NCI-H2227 treated with DMSO at 0.1 percent for 48 hours (cell line): ENCODE results near the gene HRG.
"Not testable (repeated sequence)": the region's sequence is repeated elsewhere in the genome, so short reads cannot be mapped to it uniquely, and the experiment has no call there.

Experiments
- DNase-seq: peaks from one replicate; lab custom pipeline; 2025; lab: John Stamatoyannopoulos, UW

The HRG gene

DNA sequence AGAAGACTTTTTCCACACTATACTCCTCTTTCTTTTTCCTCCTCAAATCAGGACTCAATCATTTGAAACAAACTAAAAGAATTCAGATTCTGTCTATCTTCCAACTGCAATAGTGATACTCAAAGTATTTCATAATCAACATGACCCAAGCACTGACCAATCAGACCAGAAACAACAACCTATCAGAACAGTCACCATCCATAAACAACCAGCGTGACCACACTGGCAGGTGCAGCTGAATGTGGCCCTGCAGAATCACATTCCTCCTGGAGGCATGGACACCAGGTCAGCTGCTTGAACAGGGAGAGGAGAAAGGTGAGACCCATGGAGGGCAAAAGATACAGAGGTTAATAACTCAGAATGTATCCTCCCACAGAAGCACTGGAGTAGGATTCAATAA, 13.3 kb downstream of the HRG start:
- no peak for DNase-seq

DNA sequence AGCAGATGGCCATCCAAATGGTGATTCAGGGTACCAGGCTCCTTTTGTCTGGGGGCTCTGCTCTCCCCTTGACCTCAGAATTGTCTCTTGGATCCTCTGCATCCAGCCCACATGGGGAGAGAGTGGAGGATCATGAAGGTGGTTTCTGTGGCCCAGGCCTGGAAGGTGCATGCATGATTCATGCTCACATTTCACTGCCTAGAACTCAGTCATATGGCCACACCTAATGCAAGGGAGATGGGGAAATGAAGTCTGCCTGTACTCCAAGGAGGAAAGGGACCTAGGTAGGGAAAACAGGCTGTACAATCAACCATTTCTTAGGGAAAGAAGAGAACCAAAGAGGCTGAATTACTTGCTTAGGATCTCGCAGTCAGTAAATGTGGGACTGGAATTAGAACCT, 15.1 kb downstream of the HRG start:
- DNase-seq, result no peak

DNA sequence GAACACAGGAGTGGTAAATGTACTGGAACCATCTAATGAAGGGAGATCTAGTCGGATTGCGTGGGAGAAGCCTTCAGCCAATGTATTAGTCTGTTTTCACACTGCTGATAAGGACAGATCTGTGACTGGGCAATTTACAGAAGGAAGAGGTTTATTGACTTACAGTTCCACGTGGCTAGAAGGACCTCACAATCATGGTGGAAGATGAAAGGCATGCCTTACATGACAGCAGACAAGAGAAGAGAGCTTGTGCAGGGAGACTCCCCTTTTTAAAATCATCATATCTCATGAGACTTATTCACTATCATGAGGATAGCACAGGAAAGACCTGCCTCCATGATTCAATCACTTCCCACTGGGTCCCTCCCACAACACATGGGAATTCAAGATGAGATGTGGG, 17.0 kb downstream of the HRG start:
- DNase-seq, result no peak

DNA sequence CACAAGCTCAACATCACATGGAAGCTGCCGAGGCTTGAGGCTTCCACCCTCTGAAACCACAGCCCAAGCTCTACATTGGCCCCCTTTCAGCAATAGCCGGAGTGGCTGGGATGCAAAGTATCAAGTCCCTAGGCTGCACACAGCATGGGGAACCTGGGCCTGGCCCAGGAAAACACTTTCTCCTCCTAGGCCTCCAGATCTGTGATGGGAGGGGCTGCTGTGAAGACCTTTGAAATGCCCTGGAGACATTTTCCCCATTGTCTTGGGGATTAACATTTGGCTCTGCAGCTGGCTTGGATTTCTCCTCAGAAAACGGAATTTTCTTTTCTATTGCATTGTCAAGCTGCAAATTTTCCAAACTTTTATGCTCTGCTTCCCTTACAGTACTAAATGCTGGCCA, 18.2 kb downstream of the HRG start:
- DNase-seq, result no peak

DNA sequence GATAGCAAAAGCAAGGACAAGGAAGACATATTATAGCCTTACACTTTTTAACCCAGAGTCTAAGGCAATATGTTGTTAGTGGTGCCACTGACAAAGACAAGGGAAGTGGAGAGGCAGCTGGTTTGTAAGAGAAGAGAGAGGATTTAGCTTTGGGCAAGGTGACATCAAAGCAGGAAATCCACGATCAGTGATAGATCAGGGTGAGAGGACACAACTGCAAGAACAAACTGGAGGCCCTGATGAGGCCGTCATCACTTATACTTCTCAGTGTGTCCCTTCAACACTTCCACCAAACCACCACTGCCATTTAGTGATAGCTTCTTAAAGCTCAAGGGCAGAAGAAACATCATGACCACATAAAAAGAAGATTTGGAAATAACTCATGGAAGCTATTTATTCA, 20.7 kb downstream of the HRG start:
- DNase-seq, result not testable (repeated sequence)

DNA sequence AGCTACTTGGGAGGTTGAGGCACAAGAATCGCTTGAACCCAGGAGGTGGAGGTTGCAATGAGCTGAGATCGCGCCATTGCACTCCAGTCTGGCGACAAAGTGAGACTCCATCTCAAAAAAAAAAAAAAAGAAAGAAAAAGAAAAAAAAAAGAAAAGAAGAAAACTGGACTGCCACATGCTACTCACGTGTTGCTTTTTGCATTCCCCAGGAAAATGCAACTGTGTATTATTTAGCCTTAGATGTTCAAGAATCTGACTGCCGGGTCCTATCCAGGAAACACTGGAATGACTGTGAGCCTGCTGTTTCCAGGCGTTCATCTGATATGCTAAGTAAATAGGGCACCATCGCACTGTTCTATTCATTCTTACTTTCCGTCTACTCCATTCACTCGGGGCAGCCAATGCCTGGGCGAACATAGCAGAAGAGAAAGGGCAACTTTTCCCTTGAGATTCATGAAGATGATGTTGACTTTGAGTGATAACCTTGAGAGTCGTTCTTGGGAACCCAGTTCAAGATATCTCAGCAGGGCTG, 21.4 kb downstream of the HRG start:
- no peak for DNase-seq

DNA sequence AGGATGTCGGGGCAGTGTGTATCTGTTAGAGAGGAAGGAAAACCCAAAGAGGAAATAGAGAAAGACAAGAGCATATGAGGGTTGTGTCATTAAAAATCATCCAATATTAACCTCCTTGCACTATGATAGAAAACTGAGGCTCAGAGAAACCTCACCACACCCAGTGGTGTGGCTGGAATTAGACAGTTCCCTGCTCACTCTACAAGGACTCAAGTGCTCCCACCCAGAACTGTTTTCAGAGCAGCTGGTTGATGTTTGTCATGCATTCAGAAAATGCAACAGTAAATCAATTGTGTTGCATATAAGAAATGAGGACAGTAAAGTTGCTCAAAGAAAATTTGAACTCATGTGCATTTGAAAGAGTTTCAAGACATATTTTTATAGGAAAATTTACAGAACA, 24.5 kb downstream of the HRG start:
- DNase-seq, result not testable (repeated sequence)

DNA sequence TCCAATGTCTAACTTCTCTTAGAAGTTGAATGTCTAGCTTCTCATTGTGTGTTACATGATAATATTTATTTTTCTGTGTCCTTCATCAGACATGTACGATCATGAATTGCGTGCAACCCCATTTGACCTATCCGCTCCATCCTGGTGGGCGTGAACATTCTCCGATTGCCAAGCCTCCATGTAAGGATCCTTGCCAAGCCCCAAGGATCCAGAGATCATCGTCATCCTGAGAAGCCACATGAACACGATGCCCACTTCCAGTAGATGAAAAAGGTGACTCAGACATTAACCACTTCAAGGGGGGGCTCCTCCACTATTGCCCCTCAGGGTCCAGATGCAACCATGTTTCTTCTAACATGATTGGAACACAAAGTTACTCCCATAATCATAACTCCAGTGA, 25.9 kb downstream of the HRG start:
- no peak for DNase-seq

DNA sequence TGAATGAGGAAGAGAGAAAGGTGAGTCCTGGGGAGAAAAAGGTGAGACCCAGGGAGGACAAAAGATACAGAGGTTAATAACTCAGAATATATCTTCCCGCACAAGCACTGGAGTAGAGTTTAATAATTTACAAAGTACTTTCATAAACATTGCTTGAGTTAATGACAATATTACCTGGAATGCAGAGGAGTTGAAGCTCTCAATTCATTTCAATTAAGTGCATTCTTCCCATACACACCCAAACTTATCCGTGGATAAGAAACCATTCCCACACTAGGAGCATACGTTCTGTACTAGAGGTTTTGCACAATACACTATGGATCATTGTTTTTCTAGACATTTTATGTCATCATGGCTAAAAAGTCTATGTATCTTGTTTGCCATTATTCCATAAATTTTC, 28.0 kb downstream of the HRG start:
- DNase-seq, result no peak

DNA sequence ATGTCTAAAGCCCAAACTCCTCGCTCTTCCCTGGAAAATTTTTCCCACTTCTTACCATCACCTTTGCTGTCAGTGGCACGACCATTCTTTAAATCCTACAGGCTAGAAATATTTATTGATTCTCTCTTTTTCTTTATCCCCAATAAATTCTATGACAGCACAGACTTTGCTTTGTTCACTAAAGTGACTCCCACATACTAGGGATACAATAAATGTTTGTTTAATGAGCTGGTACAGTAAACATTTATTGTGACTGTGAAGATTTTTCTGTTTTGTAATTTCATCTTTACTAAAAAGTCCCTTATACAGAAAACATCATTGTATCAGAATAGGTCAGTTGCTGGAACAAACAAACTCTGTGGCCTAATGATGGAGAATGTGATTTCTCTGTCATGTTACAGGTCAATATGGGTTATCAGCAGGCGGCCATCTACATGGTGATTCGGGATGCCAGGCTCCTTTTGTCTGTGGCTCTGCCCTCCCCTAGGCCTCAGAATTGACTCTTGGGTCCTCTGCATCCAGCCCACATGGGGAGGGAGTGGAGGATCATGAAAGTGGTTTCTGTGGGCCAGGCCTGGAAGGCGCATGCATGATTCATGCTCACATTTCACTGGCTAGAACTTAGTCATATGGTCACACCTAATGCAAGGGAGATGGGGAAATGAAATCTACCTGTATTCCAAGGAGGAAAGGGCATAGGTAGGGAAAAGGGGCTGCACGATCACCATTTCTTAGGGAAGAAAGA, 28.6 kb downstream of the HRG start:
- DNase-seq, result no peak

DNA sequence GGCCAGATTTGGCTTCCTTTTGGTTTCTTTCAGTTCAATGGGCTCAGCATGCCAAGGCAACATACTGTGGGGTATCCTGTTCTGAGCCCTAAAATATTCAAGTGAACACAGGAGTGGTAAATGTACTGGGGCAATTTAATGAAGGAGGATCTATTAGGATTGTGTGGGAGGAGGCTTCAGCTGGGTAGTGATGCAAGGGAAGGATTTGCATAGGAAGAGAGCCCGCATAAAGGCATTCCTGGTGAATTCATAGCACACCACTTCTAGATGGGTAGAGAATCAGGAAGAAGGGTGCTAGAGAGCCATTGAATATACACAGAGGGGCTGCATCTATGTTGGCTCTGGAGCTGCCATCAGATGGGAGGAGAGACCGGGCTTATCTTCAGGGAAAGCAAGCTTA, 30.7 kb downstream of the HRG start:
- DNase-seq, result no peak

DNA sequence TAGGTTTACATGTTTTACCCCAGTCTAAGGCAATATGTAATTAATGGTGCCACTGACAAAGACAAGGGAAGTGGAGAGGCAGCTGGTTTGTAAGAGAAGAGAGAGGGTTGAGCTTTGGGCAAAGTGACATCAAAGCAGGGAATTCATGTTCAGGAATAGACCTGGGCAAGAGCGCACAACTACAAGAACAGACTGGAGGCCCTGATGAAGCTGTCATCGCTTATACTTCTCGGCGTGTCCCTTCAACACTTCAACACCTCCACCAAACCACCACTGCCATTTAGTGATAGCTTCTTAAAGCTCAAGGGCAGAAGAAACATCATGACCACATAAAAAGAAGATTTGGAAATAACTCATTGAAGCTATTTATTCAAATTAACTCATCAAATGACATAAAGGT, 31.7 kb downstream of the HRG start:
- no peak for DNase-seq

DNA sequence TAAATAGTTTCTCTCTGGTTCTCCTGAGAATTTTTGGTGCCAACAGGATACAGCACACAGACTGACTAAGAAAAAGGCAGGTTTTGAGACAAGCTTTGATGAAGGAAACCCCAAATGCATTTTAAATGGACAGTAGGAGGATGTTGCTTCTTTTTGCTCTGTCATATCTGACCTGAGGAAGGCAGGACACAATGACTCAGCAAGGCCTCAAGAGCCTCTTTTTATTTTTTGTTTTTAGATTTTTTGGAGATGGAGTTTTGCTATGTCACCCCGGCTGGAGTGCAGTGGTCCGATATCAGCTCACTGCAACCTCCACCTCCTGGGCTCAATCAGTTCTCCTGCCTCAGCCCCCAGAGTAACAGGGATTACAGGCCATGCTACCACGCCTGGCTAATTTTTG, 34.5 kb downstream of the HRG start:
- DNase-seq, result no peak

DNA sequence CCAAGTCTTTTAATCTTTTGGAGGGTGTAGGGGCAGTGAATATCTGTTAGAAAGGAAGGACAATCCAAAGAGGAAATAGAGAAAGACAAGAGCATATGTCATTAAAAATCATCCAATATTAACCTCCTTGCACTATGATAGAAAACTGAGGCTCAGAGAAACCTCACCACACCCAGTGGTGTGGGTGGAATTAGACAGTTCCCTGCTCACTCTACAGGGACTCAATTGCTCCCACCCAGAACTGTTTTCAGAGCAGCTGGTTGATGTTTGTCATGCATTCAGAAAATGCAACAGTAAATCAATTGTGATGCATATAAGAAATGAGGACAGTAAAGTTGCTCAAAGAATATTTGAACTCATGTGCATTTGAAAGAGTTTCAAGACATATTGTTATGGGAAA, 36.6 kb downstream of the HRG start:
- not testable (repeated sequence) for DNase-seq

DNA sequence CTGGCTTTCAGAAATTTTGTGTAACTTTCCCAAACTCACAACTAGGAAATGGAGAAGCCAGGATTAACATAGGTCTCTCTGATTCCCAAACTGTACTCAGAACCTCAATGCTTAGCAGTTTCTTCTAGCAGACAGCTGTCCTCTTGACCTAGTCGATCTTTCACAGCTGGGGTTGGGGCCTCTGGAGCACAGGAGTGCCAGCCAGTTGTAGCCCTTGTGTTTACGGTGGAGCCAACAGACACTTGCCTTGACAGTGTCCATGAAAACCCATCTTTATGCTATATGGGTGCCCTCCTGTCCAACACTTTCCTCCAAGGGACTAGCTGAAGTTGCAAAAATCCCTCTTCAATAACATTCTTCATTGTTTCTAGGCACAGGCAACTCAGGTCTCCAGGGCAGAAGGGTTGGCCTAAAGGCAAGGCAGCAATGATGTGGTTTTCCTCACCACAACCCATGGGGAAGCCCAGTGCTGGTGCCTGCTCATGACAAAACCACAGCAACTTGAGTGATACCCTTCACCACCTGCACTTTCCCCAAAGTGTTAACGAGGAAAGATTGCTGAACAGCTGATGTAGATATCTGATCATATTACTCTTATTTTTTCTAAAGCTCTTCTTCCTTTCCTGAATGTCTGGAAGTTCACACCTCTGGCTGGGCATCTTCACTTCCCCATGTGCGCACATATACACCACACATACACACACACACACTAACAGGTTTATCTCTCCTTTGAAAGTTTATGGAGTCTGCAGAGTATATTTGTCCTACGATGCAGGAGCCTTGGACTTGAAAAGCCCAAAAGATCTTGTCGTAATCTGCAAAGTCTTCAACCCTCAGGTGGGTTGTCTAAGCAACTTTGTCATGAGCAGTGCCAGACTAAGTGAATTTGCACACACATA, 40.3 kb downstream of the HRG start:
- DNase-seq, result no peak

DNA sequence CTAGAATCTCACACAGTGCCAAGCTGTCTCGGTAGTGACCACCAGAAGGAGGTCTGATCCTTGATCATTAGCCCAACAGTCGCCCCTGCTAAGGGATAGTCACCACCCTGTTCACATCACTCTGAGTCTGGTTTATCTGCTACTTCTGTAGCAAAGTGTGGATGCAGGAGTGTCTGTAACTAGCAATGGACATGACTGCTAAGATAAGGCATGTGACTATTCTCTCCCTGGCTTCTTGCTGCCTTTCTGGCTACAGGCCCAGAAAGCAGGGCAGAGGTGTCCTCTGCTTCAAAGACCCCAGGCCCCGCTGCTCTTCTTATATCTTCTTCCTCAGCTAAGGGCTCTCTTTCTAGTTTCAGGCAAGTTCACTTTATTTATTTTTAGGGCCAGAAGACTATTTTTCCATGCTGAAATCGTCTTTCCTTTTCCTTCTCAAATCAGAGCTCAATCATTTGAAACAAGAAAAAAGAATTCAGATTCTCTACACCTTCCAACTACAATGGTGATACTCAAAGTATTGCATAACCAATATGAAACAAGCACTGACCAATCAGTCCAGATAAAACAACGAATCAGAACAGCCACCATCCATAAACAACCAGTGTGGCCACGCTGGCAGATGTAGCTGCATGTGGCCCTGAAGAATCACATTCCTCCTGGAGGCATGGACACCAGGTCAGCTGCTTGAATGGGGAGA, 43.3 kb downstream of the HRG start:
- no peak for DNase-seq

DNA sequence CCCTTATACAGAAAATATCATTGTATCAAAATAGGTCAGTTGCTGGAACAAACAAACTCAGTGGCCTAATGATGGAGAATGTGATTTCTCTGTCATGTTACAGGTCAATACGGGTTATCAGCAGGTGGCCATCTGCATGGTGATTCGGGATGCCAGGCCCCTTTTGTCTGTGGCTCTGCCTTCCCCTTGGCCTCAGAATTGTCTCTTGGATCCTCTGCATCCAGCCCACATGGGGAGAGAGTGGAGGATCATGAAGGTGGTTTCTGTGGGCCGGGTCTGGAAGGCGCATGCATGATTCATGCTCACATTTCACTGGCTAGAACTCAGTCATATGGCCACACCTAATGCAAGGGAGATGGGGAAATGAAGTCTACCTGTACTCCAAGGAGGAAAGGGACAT, 44.9 kb downstream of the HRG start:
- not testable (repeated sequence) for DNase-seq

DNA sequence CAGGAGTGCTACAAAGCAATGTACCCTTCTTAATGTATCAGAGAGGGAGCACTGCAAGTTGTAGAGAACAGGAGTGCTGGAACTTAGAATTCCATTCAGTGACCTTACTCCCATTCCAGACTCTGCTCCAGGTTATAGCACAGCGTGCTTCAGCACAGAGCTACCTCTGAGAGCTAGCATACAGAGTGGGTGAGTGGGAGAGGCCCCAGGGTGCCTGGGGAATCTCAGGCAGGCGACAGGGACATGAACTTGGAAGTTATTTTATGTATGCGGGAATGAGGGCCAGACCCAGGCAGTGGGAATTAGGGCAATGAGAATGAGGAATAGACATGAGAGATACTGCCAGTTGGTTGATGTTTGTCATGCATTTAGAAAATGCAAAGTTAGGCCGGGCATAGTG, 47.7 kb downstream of the HRG start:
- no peak for DNase-seq

DNA sequence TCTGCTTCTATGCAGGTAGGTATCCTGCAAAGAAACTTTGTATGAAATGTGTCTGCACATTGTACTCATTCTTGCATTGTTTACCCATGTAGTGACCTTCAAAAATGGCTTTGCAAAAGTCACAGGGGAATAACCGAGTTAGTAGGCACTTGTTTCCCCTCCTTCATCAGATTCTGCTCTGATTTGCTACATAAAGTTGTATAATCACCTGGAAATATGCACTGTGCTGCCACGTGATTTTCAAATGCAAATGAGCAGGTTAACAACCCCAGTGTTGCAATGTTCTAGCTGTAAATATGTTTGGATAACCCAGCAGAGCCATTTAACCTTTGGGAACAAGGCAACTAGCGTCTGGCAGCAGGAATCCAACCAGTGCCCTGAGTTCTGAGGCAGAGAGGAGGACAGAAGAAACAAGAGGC, 51.2 kb downstream of the HRG start, which contains the start of gene KNG1:
KNG1 (plus strand) TSS at position 321 of the 419 bp plus-strand sequence. CDS start 184 bp downstream, outside the sequence.
- no peak for DNase-seq

DNA sequence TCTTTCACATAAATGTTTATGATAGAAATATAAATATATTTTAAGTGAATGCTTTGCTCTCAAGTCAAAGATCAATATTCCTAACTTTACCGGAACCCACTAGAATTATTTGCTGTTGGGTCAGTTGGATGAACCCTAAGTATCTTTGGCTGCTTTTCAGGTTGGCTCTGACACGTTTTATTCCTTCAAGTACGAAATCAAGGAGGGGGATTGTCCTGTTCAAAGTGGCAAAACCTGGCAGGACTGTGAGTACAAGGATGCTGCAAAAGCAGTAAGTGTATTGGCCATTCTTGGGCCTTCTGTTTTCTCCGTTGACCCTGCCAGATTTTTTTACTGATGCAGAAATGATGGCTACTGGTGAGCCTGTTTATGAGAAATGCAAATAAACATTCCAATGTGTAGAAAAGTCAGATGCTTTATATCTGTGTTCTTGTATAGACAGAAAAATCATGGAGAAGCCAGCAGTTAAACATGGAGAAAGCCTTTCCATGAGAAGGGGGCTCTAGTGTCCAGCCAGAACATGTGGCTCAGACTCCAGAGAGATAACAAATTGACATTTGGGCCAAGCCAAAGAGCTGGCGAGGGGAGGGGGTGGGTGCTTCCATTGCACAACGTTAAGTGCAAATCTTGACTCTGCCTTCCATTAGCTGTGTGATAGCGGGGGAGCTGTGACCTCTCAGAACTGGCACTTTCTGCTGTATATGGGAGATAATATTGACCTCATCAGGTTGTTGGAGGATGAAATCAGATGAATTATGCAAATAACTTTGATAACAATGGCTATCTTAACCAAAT, 54.3 kb downstream of the HRG start:
- DNase-seq, result no peak

DNA sequence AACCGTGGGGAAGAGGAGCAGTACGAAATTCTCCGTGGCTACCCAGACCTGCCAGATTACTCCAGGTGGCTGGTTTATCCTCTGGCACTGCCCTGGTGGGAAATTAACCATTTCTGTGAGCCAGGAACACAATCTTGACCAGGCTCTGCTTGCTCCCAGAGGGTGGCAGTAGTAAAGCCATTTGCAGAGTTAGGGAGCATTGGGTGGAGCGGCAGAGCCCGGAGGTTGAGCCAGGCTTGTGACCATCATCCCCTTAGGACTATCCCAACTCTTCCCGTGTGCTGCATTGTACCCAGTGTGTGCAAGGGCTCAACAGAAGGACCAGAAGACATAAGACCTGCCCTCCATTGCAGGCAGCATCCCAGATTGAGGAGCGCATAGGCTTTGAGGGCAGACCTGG, 56.6 kb downstream of the HRG start:
- DNase-seq, result no peak

DNA sequence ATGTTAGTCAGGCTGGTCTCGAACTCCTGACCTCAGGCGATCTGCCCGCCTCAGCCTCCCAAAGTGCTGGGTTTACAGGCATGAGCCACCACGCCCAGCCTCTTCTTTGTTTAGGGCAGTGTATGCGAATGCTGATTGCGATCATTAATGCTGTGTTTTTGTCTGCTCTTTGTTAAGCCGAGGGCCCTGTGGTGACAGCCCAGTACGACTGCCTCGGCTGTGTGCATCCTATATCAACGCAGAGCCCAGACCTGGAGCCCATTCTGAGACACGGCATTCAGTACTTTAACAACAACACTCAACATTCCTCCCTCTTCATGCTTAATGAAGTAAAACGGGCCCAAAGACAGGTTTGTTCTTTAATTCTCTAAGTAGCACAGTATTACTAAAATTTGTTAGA, 59.1 kb downstream of the HRG start:
- DNase-seq, result no peak
